OCI-LY3 (cell line): ENCODE data around the gene OTX2.

Experiments
- CTCF ChIP-seq: fragments of 200-600, 300-600 bp; sonication (generic); IDR thresholded peaks from 2 replicates; pipeline ENCODE4 v1.5.1; 2014; ENCODE audit warnings: antibody characterized with exemption, low read length, low read depth
- EZH2phosphoT487 ChIP-seq: fragments of 200-600 bp; shearing (Covaris generic); IDR thresholded peaks from 2 replicates; pipeline ENCODE4 v1.6.1; 2018; ENCODE audit warnings: antibody characterized with exemption, mixed run types, low read depth

- TF ChIP-seq CTCF: no peak
- TF ChIP-seq EZH2phosphoT487: no peak
Measured at GRCh38 chr14:56759633-56760032, 50.6 kb downstream of the OTX2 start.
